GM18520 (cell line): ENCODE data around the gene MIS18A.

Source experiments
- ATAC-seq: cut with Tn5 transposase; IDR thresholded peaks from one replicate; pipeline ENCODE4 v1.9.1; 2021; ENCODE audit not compliant: unreplicated experiment

MIS18A gene

DNA sequence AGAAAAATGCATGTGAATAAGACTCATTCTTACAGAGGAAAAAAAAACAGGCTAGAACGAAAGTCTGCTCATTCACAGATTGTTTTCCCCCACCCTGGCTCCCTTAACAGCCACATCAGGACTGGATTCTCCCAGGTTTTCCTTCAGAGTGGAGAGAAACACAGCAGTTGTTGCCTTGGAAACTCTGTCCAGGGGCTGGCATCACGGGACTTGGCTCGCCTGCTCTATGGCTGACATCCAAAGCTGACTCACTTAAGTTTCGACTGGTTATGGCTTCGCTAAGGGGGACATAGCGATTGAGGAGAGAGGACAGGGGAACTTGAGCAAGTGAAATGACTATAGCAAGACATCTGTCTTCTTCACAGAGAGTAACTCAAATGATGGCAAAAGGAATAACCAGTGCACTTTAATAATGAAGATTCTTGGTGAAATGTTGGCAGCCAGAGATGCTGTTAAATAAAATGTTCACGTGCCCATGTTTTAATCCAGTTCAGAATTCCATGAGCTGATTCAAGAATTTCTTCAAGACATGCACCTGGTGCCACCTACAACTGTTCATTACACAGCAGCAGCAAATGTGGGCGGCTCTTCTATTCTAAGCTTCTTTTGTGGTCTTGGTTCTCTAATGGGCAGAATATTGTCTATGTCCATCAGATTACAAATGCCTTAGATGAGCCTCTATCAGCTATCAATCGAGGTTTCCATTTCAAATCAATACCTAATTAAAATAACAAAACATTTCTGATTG, 21.8 kb downstream of the MIS18A start:
- no peak for ATAC-seq

DNA sequence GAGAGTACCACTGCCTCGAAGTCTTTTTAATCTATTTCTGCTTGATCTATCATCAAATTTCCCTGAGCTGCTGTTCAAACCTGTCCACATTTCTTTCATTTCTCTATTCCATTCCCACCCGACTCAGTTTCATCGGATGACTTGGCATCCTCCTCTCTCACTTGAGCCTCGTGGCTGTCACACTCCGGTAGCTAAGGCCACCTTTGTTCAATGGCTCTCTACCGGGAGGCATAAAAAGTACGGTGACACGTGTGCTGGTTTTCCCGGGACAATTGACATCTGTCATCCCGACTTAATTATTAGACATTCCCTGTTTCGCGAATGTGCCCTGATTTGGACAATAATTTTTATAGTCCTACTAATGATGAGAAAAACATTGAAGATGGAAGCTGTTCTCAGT, 22.6 kb downstream of the MIS18A start:
- no peak for ATAC-seq

DNA sequence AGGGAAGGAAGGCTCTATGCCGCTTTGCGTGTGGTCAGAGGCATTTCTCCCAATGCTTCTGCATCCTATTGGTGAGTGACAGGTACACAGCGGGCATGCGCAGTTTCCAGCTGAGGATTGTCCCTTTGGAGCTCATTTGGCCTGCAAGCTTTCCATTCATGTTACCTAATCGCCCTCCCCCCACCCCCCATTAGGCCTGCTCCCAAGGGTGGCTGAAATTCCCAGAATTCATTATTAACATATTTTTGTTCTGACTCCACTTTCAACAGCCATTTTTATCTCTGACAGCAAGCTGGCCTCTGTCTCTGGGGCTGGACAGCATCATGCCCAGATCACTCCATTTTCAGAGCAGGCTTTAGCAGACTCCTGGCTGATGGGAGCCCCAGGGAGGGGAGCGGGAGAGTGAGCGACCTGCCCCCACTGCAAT, 25.6 kb downstream of the MIS18A start:
- no peak for ATAC-seq

DNA sequence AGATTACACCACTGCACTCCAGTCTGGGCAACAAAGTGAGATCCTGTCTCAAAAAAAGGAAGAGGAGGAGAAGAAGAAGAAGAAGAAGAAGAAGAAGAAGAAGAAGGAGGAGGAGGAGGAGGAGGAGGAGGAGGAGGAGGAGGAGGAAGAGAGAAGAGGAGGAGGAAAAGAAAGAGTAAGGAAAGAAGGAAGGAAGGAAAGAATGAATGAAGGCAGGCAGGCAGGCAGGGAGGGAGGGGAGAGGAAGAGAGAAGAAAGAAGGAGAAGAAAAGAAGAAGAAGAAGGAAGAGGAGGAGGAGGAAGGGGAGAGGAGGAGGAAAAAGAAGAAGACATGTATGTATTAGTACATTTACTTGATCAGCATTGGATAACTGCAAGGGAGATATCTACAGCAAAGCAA, 26.7 kb downstream of the MIS18A start:
- ATAC-seq: no peak

DNA sequence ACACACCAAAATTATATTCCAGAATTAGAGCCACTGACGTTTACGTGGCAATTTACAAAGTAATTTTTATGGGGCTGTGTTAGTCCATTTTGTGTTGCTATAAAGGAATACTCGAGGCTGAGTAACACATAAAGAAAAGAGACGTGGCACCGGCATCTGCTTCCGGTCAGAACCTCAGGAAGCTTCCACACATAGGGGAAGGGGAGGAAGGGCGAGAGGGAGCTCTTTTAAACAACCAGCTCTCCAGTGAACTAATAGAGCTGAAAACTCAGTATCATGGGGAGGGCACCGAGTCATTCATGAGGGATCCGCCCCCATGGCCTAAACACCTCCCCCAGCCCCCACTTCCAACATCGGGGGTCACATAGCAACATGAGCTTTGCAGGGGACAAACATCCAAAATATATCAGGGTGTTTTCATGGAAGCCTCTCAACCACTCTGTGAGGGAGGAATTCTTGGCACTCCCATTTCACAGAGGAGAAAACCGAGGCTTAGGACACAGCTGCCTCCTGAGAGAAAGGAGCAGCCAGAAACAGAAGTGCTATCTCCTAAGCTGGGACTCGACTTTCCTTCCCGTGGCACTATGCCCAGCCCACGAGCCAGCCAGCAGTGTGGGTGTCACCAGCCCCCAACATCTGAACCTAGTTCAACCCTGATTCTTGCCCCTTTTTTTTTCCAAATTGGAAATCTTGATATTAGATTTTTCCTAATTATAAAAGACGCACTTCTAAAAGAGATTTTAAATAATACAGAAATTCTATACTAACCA, 29.2 kb downstream of the MIS18A start:
- ATAC-seq: no peak

DNA sequence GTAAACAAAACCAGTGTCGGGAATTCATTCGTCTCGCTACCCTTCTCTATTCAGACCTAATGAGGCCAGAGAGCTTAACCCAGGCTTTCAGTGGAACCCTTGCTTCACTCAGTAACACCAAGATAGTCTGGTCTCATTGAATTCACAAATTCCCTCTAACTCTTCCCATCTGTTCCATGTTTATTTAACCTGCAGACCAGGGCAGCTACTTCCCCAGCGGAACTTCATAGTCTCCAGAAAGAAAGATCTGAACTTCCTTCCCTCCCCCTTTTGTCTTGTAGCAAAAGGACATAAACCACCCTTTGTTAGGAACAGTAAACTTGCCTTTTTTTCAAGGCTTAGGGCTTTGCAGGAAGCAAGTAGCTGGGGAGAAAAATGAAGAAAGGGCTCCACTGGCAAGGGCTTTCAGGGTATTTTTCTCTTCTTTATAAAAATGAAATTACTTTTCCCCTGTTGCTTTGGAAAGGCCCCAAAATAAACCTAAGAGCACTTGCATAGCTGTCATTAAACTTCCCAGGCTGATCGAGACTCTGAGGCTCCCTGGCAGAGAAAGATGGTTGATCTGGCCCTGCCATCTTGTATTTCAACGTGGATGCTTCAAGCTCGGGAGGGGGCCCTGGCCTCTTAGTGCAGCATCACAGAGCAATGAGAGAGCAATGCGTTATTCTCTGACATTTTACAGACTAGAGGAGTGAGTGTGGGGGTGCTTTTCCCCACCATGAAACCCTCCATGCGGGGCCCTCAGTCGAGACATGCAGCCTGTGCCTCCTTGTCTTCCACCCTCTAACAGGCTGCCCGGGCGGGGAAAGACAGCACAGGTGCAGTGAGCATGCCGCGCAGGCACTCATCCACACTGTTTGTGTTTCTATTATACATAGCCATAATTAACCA, 30.0 kb downstream of the MIS18A start:
- no peak for ATAC-seq

DNA sequence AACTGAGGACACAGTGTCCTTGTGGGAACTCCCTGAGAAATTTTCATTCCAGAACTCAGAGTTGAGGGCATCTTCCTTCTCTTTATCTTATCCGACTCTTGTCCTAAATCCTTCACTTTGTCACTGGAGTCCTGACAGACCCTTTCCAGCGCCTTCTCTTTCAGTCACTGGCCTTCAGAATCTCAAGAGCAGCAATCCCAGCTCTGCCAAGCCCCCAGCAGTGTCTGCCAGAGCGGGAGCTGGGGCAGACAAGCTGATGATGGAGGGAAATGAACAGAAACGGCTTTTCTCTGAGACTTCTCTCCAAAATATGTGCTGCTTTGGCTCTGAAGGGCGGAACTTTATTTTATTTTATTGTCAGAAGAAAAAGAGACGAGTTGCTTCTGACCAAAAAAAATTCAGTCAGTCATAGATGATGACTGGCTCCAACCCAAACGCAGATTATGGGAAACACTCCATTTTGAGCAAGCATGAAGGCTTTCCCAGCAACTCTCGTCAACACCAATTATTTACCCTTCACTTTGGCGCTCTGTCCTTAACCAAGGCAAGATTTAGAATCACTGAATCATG, 32.2 kb downstream of the MIS18A start:
- no peak for ATAC-seq

DNA sequence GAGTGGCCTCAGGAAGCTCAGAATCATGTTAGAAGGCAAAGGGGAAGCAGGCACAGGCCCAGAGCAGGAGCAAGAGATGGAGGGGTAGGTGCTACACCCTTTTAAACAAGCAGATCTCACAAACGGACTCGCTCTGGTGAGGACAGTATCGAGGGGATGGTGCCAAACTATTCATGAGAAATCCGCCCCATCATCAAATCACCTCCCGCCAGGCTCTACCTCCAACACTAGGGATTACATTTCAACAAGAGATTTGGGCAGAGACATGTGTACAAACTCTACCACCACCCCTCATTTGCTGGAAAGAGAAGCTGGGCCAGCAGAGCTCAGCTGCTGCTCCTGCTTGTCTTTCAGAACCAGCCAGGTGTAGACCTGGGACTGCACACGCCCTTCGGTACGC, 32.9 kb downstream of the MIS18A start:
- ATAC-seq: no peak

DNA sequence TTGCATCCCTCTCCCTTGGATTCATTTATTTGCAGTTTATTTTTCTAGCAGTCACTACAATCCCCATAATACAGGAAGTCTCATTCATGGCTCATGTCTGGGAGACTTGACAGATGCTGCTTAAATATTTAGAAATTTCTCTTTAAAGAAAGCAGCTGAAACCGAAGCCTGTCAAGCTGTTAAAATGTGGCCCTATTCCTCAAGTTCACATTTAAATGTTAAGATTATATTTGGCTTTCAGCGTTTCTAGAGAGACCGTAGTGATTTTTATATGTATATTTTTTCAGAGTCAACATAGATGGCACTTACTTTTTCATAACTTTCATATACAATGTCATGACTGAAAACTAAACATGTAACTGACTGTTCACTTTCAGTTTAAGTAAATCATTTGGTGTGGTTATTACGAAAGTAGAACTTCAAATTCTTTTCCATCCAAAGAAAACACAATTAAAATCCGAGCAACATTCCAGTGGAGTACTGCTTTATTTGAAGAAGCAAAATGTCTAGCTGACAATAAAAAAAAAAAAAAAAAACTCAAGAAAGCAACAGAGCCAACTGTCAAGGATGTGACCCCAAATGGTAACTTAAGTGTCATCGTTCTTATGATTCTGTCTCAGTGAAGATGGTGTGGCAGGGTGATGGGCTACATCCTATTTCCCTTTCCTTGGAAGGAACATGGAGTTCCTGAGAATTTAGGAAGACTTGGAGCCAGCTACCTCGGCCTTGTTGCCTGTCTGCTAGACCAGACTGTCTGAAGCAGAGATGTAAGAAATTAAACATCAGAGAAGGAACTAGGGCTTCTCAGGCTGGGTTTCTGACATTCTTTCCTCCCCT, 37.8 kb downstream of the MIS18A start:
- ATAC-seq: peak; percentile 40

DNA sequence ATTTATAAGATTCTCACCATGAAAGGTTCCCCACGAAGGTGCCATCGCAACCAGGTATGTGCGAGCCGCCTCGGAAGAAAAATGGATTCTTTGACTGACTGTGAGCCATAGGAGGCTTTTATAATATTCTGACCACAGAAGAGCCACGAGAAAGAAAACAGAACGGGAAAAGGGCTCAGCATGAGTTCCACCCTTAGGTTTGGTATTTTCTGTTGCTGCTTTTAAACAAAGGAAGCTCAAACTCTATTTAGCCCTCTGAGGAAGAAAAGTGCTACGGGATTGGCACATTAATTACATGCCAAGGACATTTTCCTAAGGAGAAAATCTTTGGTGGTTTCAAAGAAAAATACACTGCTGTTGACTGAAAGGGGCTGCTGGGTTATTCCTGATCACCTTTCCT, 39.3 kb downstream of the MIS18A start:
- no peak for ATAC-seq

DNA sequence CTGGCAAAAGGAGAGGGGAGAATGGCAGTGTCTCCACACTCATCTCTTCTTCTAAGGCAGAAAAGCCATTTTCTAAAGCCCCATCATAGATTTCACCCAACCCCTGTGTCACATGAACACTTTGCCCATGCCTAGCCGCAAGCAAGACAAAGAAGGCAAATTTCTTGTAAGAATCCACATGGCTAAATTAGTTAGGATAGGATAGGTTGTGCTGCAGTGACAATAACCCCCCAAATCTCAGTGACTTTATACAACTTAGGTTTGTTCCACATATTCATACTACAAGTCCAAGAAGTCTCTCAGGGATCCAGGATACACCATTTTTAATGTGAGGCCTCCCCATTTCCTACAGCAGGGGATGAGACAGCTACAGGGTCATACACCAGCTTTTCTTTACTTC, 40.8 kb downstream of the MIS18A start:
- no peak for ATAC-seq

DNA sequence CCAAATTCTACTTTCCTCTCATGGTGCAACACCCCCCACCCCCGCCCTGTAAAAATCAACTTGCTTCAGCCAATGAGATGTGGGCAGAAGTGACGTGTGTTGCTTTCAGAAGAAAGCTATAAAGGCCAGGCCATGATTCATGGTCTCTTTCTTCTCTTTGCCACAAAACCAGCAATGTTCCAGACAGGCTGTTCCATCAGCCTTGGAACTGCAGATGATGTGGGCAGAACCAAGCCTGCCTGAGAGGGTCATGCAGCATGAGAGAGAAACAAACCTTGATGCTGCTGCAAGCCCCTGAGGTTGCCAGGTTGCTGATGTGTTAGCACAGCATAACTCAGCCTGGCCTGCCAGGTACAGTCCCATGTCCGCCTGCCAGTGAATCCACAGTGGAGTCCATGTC, 41.8 kb downstream of the MIS18A start:
- no peak for ATAC-seq

DNA sequence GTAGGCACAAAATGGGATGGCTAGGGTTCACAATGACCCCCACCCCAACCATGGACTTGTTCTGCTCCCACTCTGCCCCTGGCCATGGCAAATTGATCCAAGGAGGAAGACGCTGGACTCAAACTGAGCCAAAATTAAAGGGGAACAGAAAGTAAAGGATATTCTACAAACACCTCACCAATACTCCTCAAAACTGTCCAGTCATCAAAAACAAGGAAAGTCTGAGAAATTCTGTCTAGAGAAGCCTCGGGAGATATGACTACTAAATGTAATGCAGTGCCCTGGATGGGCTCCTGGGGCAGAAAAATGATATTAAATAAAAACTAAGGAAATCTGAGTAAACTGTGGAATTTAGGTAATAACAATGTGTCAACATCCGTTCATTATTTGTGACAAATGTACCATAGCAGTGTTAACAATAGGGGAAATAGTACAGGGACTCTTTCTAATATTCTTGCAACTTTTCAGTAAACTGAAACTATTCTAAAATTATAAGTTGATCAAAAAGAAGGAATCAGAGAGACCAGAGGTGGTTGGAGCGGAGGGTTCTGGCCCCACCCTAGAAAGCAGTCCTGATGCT, 45.0 kb downstream of the MIS18A start:
- ATAC-seq: no peak

DNA sequence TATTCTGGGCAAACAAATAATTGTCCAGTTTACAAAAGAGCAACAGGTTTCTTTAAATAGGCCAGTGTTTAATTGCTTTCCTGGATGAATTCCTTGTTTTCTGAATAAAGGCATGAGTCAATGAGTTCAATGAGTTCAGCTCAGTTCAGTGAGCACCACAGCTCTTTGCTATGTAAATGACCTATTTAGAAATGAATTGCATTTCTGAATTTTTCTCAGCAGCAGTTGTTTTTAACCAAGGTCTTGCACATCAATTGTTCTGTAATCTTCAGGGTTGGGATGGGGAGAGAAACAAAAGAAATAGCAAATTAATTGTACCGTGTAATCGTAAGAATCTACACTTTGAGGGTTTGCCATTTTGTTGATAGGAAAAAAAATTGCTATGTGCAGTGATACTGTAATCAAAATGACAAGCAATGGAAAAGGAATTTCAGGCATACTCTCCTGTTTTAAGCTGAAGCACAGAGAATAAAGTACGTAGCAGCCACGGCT, 45.7 kb downstream of the MIS18A start:
- ATAC-seq: no peak

DNA sequence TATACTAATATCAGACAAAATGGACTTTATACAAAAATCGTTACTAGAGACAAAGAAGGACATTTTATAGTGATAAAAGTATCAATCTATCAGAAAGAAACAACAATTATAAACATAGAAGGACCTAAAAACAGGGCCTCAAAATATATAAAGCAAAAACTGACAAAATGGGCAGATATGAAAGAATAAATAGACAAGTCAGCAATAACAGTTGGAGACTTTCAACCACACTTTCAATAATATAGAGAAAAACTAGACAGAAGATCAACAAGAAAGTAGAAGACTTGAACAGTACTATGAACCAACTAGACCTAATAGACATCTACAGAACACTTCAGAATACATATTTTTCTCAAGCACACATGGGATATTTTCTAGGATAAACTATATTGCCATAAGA, 52.4 kb downstream of the MIS18A start:
- no peak for ATAC-seq
